Endothelial cell of umbilical vein (primary cell): Measurements from ENCODE around the gene POLE. TPM values are rescaled to one million over a fixed set of nuclear protein-coding genes. Genes with fewer than 3 reads are reported as not detected.

Source experiments
- BruUV-seq: library from RNA; stranded (reverse); fragments of 400-500 nt; replicated peaks from 2 replicates; lab custom pipeline; 2021; lab: Mats Ljungman, UMichigan
- CTCF ChIA-PET: fragments of 300-600, 350-600 bp; sonication (Branson Sonifier 250); formaldehyde crosslinking; loops from one replicate; lab custom pipeline; 2021; ENCODE audit warnings: antibody characterized with exemption, inconsistent platforms; lab: Charles Lee
- POLR2A ChIA-PET: fragments of 300-600, 350-600 bp; sonication (Branson Sonifier 250); formaldehyde crosslinking; loops from one replicate; lab custom pipeline; 2021; ENCODE audit warnings: antibody characterized with exemption, inconsistent platforms; lab: Charles Lee
- DNase-seq: peaks from one replicate; pipeline ENCODE4 v3.0.0-alpha.2; 2011; ENCODE audit warnings: low read depth, low spot score
- FAIRE-seq: peaks from 2 replicates; lab custom pipeline; 2011; peaks lifted over from hg19 to GRCh38; lab: Jason Lieb, UNC
- H2AFZ ChIP-seq: 2 replicates; pipeline ENCODE4 v1.6.0; 2012; ENCODE audit warnings: low read depth, low read length, control low read depth, inconsistent platforms
- H3K27ac ChIP-seq: 2 replicates; pipeline ENCODE4 v1.5.1; 2011; ENCODE audit warnings: low read depth, mild to moderate bottlenecking, control low read depth, low read length, moderate library complexity; ENCODE audit not compliant: insufficient read depth
- H3K27me3 ChIP-seq, 2 experiments: 2 replicates each; pipeline versions ENCODE4 v1.6.0 to v1.6.1; 2011; ENCODE audit warnings: low read length in 2 of 2, mixed read lengths in 1 of 2; ENCODE audit not compliant: control insufficient read depth in 2 of 2, insufficient read depth in 2 of 2
- H3K36me3 ChIP-seq, 2 experiments: 2 replicates in 1 of 2; 3 replicates in 1 of 2; pipeline ENCODE4 v1.5.1; 2011; ENCODE audit warnings: low read length in 2 of 2, mild to moderate bottlenecking in 1 of 2, moderate library complexity in 1 of 2; ENCODE audit not compliant: control insufficient read depth in 2 of 2, insufficient read depth in 2 of 2; ENCODE audit errors: extremely low read depth in 1 of 2
- H3K4me1 ChIP-seq: 3 replicates; pipeline ENCODE4 v1.5.1; 2011; ENCODE audit warnings: mild to moderate bottlenecking, low read length; ENCODE audit not compliant: control insufficient read depth, insufficient read depth; ENCODE audit errors: extremely low read depth
- H3K4me2 ChIP-seq: 2 replicates; pipeline ENCODE4 v1.6.1; 2011; ENCODE audit warnings: low read length, control low read depth, mixed read lengths; ENCODE audit not compliant: insufficient read depth
- H3K4me3 ChIP-seq, 3 experiments: fragments of 200-600 bp in 1 of 3; sonication (generic), shearing (Covaris generic) in 1 of 3; replicated peaks in 1 of 3; 2 replicates each; pipeline ENCODE4 v1.5.1; 2011 to 2016; ENCODE audit warnings: control low read depth in 3 of 3, low read length in 3 of 3, mild to moderate bottlenecking in 2 of 3, inconsistent platforms in 1 of 3, low read depth in 1 of 3, moderate library complexity in 1 of 3; ENCODE audit not compliant: insufficient read depth in 1 of 3
- H3K79me2 ChIP-seq: 2 replicates; pipeline ENCODE4 v1.6.0; 2012; ENCODE audit warnings: low read length, inconsistent platforms; ENCODE audit not compliant: control insufficient read depth, insufficient read depth
- H3K9ac ChIP-seq: replicated peaks from 2 replicates; pipeline ENCODE3; 2011; ENCODE audit warnings: low read length, control low read depth; ENCODE audit not compliant: insufficient read depth; ENCODE audit errors: extremely low read depth
- H3K9me1 ChIP-seq: replicated peaks from 3 replicates; pipeline ENCODE4 v1.6.0; 2011; ENCODE audit warnings: mild to moderate bottlenecking, low read length; ENCODE audit not compliant: control insufficient read depth, insufficient read depth; ENCODE audit errors: extremely low read depth
- H3K9me3 ChIP-seq: replicated peaks from 2 replicates; pipeline ENCODE4 v1.5.1; 2012; ENCODE audit warnings: low read length, inconsistent platforms; ENCODE audit not compliant: control insufficient read depth, insufficient read depth
- H4K20me1 ChIP-seq: replicated peaks from 2 replicates; pipeline ENCODE3; 2011; ENCODE audit warnings: mild to moderate bottlenecking, low read length; ENCODE audit not compliant: control insufficient read depth, insufficient read depth; ENCODE audit errors: extremely low read depth
- EZH2 ChIP-seq: IDR thresholded peaks from 2 replicates; pipeline ENCODE4 v1.6.1; 2012; ENCODE audit warnings: borderline replicate concordance, low read depth, mild to moderate bottlenecking, moderate library complexity, low read length, inconsistent platforms; ENCODE audit not compliant: severe bottlenecking
- FOS ChIP-seq: IDR thresholded peaks from 2 replicates; pipeline ENCODE4 v1.6.1; 2011; ENCODE audit warnings: mild to moderate bottlenecking, low read length, moderate library complexity, borderline replicate concordance; ENCODE audit not compliant: insufficient read depth
- GATA2 ChIP-seq: IDR thresholded peaks from 2 replicates; pipeline ENCODE4 v1.7.0; 2011; ENCODE audit warnings: low read depth, mild to moderate bottlenecking, moderate library complexity, mixed read lengths, low read length; ENCODE audit not compliant: insufficient read length, insufficient read depth
- JUN ChIP-seq: IDR thresholded peaks from 2 replicates; pipeline ENCODE4 v1.6.1; 2011; ENCODE audit warnings: borderline replicate concordance, low read depth; ENCODE audit not compliant: insufficient read length, insufficient read depth
- MYC ChIP-seq: IDR thresholded peaks from one replicate; pipeline ENCODE4 v1.6.1; 2011; ENCODE audit warnings: mild to moderate bottlenecking, low read depth, low read length
- POLR2AphosphoS5 ChIP-seq: IDR thresholded peaks from 2 replicates; pipeline ENCODE4 v1.6.1; 2012; ENCODE audit warnings: low read depth, mild to moderate bottlenecking, control low read depth, low read length, moderate library complexity; ENCODE audit not compliant: insufficient read depth
- dilution Hi-C: fragments of 300-500 bp; cut with MboI; formaldehyde crosslinking; loops from one replicate; pipeline ENCODE4 v1.15.0; 2019; ENCODE audit warnings: low sequenced_read_pairs; ENCODE audit not compliant: extremely low pct_ligation_motif_present
- intact Hi-C: fragments of 100-400 bp; cut with micrococcal nuclease; formaldehyde crosslinking; loops from one replicate; pipeline ENCODE4 v1.10.0; 2022
- polyA plus RNA-seq, 4 experiments: library from polyadenylated mRNA; depleted of rRNA in 3 of 4; stranded (reverse) in 3 of 4; unstranded in 1 of 4; fragments of >200 nt; gene quantifications; 2 replicates each; pipeline versions ENCODE4 v1.2.1 to v1.2.3, GENCODE V29; 2011 to 2012; ENCODE audit warnings: missing spikeins in 1 of 4
- total RNA-seq: library from RNA; stranded (reverse); gene quantifications from 2 replicates; pipeline ENCODE4 v1.2.3, GENCODE V29; 2021
- TF ChIP-seq, protein P1 (sequence below): IDR thresholded peaks from 2 replicates; pipeline ENCODE4 v1.6.1; 2011; ENCODE audit not compliant: insufficient read depth, insufficient read length
- TF ChIP-seq, protein P2 (sequence below), 2 donors: IDR thresholded peaks; 1 replicate in 1 of 2; 2 replicates in 1 of 2; pipeline ENCODE4 v1.5.1; 2011; ENCODE audit warnings: low read length in 2 of 2, mild to moderate bottlenecking in 2 of 2, moderate library complexity in 2 of 2, control low read depth in 1 of 2, inconsistent platforms in 1 of 2, low read depth in 1 of 2; ENCODE audit not compliant: insufficient read depth in 1 of 2; ENCODE audit errors: extremely low read depth in 1 of 2

Gene POLE
- total and polyA plus RNA-seq, 2 donors (not counting 3 experiments of a cell fraction or from before 2014, with no cell fraction given), result 22.9 to 82.7 TPM

DNA sequence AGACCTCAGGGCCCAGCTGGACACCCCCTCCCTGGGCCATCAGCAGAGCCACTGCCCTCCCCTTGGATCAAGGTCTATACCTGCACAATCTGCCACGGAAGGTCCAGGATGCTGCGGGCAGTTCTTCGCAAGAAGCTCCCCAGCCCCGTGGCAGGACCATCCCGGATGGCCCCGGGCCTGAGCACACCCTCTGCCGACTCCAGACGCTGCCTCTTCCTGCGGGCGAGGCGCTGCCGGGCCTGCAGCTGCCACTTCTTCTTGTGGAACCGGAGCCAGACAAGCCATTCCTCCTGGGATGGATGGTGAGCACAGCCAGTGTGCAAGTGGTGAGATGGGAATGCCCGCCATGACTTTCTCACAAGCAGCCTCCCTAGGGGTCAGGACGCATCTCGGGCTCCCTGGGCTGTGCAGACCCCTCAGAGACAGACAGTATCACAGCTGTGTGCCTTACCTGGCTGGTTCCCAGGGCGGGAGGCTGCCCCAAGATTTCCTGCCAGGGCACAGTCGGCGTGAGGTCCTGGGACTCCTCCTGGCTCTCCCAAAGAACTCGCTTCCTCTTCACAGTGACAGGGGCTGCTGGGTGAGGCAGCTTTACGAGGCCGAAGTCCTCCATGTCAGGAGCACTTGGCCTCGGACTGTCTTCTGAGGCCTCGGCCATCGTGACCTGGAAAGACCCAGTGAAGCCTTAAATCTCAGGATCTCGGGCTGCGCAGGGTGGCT lies 37.8 kb downstream of the POLE start:
- Histone ChIP-seq H3K27me3 (no peaks in the 10 kb centered on the region), H4K20me1 (no peaks in the 10 kb centered on the region), H3K79me2 (no peaks in the 10 kb centered on the region), H3K9me1 (no peaks in the 10 kb centered on the region), H3K27ac (no peak overlapping the region), H3K9me3 (no peaks in the 10 kb centered on the region), H2AFZ (no peak overlapping the region), H3K4me2 (no peak overlapping the region), H3K36me3 (peaks cover 7 to 9% of the 10 kb centered on the region in 2 experiments), H3K4me3 (no peak overlapping the region), H3K9ac (no peak overlapping the region), H3K4me1 (peaks cover 2% of the 10 kb centered on the region)
- ChIA-PET CTCF (interaction anchor here (1.2 to 3.6 kb wide), 2 partner anchors 11 to 33 kb away, joined by 3 to 22 read pairs; no protein-coding TSS in a partner anchor), POLR2A (no interaction called here)
- dilution Hi-C loops (no loop called here), intact Hi-C loops (no loop called here)
- TF ChIP-seq EZH2 (no peak), MYC (no peak), GATA2 (no peak), FOS (no peak), JUN (no peak), POLR2AphosphoS5 (no peak)
- TF ChIP-seq, protein P1, sequence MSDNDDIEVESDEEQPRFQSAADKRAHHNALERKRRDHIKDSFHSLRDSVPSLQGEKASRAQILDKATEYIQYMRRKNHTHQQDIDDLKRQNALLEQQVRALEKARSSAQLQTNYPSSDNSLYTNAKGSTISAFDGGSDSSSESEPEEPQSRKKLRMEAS, result no peak
- TF ChIP-seq, protein P2, sequence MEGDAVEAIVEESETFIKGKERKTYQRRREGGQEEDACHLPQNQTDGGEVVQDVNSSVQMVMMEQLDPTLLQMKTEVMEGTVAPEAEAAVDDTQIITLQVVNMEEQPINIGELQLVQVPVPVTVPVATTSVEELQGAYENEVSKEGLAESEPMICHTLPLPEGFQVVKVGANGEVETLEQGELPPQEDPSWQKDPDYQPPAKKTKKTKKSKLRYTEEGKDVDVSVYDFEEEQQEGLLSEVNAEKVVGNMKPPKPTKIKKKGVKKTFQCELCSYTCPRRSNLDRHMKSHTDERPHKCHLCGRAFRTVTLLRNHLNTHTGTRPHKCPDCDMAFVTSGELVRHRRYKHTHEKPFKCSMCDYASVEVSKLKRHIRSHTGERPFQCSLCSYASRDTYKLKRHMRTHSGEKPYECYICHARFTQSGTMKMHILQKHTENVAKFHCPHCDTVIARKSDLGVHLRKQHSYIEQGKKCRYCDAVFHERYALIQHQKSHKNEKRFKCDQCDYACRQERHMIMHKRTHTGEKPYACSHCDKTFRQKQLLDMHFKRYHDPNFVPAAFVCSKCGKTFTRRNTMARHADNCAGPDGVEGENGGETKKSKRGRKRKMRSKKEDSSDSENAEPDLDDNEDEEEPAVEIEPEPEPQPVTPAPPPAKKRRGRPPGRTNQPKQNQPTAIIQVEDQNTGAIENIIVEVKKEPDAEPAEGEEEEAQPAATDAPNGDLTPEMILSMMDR (IDR thresholded peaks at IDR 0.05; ENCODE audit: extremely low read depth in 1 of 2, insufficient read depth in 1 of 2, low read depth in 1 of 2, low read length in 2 of 2), result no peak
- FAIRE-seq (no peak), DNase-seq (no peak)
- TSS peak; percentile 32 for BruUV-seq
